Activated B cell treated with CpG ODN at 0.5 μM for 24 hours (primary cell): Measurements from ENCODE around the gene AVPI1. TPM values are rescaled to one million over a fixed set of nuclear protein-coding genes. Genes with fewer than 3 reads are reported as not detected.
"Not testable (repeated sequence)": the region's sequence is repeated elsewhere in the genome, so short reads cannot be mapped to it uniquely, and the experiment has no call there.

Experiments used
- ATAC-seq: fragments of 200-7000 bp; cut with Tn5 transposase; one replicate; pipeline ENCODE4 v1.10.0; 2021; ENCODE audit warnings: low read depth, mild to moderate bottlenecking, moderate library complexity
- CTCF ChIA-PET: fragments of 350-600 bp; sonication (Branson Sonifier 250); formaldehyde crosslinking; loops from one replicate; lab custom pipeline; 2021; ENCODE audit warnings: antibody characterized with exemption; lab: Charles Lee
- POLR2A ChIA-PET: fragments of 350-600 bp; sonication (Branson Sonifier 250); formaldehyde crosslinking; loops from one replicate; lab custom pipeline; 2021; ENCODE audit warnings: antibody characterized with exemption; lab: Charles Lee
- DNase-seq: peaks from one replicate; pipeline ENCODE4 v3.0.0; 2022
- H3K27ac Mint-ChIP-seq: one replicate; pipeline ENCODE4 v1.8.0; 2020; ENCODE audit warnings: mixed read lengths
- H3K27me3 Mint-ChIP-seq: one replicate; pipeline ENCODE4 v1.8.0; 2021; ENCODE audit warnings: mixed read lengths
- H3K36me3 Mint-ChIP-seq: one replicate; pipeline ENCODE4 v1.8.0; 2021; ENCODE audit warnings: low read depth, mixed read lengths
- H3K4me1 Mint-ChIP-seq: one replicate; pipeline ENCODE4 v1.8.0; 2021; ENCODE audit warnings: mixed read lengths
- H3K4me3 Mint-ChIP-seq: one replicate; pipeline ENCODE4 v1.8.0; 2020; ENCODE audit warnings: mild to moderate bottlenecking, mixed read lengths
- H3K9me3 Mint-ChIP-seq: one replicate; pipeline ENCODE4 v1.8.0; 2020; ENCODE audit warnings: mixed read lengths
- intact Hi-C: fragments of 100-400 bp; cut with micrococcal nuclease; formaldehyde crosslinking; loops from one replicate; pipeline ENCODE4 v1.15.1; 2024
- total RNA-seq: library from RNA; stranded (reverse); gene quantifications from 2 replicates; pipeline ENCODE4 v1.2.3, GENCODE V29; 2022
- TF ChIP-seq, protein P1 (sequence below): fragments of 200-600 bp; IDR thresholded peaks from one replicate; pipeline ENCODE4 v1.8.0; 2022; ENCODE audit warnings: antibody characterized with exemption, mild to moderate bottlenecking

Gene AVPI1
- total RNA-seq, 1 donor from 2014 or later: 0.51 TPM

DNA sequence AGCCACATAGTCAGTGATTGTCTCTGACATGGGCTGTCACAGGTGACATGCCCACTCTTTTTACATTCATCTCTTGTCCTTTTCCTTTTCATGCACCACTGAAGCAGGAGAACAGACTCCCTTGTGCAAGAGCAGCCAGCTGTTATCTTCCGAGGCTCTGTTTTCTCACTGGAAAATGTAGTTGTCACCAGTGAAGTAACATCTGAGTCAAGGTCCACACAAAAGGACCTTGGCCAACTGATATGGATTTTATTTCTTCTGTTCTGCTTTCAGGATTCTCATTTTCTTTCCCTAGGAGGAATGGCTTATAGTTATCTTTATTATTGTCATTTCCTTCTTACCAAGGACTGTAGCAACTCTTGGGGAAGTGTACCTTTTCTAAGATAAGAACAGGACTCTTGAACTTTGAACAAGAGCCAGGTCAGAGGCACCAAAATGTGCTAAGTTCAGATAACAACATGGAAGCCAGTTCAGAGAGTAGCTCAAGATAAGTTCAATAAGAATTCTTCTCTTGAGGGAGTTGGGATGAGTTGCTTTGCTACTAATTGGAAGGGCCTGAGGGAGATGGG, 22.7 kb downstream of the AVPI1 start:
- no peak for DNase-seq
- no peaks in the 10 kb centered on the region for H3K4me1 Mint-ChIP-seq
- no peak overlapping the region for H3K27ac Mint-ChIP-seq
- POLR2A ChIA-PET: no interaction called here
- intact Hi-C loops: no loop called here
- H3K4me3 Mint-ChIP-seq: no peak overlapping the region
- CTCF ChIA-PET: no interaction called here
- ATAC-seq: no peak
- H3K27me3 Mint-ChIP-seq: no peaks in the 10 kb centered on the region
- peaks cover 63% of the 10 kb centered on the region for H3K36me3 Mint-ChIP-seq
- TF ChIP-seq, protein P1, sequence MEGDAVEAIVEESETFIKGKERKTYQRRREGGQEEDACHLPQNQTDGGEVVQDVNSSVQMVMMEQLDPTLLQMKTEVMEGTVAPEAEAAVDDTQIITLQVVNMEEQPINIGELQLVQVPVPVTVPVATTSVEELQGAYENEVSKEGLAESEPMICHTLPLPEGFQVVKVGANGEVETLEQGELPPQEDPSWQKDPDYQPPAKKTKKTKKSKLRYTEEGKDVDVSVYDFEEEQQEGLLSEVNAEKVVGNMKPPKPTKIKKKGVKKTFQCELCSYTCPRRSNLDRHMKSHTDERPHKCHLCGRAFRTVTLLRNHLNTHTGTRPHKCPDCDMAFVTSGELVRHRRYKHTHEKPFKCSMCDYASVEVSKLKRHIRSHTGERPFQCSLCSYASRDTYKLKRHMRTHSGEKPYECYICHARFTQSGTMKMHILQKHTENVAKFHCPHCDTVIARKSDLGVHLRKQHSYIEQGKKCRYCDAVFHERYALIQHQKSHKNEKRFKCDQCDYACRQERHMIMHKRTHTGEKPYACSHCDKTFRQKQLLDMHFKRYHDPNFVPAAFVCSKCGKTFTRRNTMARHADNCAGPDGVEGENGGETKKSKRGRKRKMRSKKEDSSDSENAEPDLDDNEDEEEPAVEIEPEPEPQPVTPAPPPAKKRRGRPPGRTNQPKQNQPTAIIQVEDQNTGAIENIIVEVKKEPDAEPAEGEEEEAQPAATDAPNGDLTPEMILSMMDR: no peak
- H3K9me3 Mint-ChIP-seq: no peaks in the 10 kb centered on the region

DNA sequence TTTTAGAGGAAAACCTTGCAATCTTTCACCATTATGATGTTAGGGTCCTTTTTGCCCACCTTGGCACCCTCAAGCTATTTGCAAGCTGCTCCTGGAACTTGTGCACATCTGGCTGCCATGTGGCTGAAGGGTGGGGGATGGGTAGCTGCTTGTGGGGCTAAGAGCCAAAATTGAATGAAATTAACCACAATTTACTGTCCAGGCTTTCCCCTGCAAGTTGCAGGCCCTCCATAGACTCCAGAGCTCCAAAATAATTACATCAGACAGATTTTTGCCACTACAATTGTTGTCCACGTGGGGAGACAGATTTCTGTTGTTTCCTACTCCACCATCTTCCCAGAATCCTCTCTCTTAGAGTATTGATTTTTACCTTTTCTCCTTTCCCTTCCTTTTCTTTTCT, 27.5 kb downstream of the AVPI1 start:
- Mint-ChIP-seq H3K4me1 (no peaks in the 10 kb centered on the region), H3K4me3 (no peak overlapping the region), H3K27me3 (no peaks in the 10 kb centered on the region), H3K36me3 (peaks cover 69% of the 10 kb centered on the region), H3K9me3 (no peaks in the 10 kb centered on the region), H3K27ac (no peak overlapping the region)
- ChIA-PET POLR2A (interaction anchor here (0.7 kb wide), 1 partner anchor 791 kb away, joined by 6 read pairs; no protein-coding TSS in a partner anchor), CTCF (no interaction called here)
- ATAC-seq: no peak
- intact Hi-C loops: no loop called here
- TF ChIP-seq, protein P1: no peak
- no peak for DNase-seq

DNA sequence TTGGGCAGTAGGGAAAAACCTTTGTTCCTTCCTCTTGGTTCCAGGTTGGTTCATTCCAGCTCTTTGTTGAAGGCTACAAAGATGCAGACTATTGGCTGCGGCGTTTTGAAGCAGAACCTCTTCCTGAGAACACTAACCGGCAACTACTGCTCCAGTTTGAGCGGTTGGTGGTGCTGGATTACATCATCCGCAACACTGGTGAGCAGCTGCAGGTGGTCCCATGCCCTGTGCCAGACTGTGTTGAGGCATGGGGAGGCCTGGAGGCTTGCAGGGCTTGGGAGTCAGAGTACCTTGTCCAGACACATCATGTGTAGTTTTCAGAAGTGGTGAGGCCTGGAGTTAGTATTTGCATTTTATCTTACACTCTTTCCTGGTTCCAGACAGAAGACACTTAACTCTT, 30.3 kb downstream of the AVPI1 start:
- Mint-ChIP-seq H3K36me3 (peaks cover 70% of the 10 kb centered on the region), H3K4me1 (no peaks in the 10 kb centered on the region), H3K27me3 (no peaks in the 10 kb centered on the region), H3K4me3 (no peak overlapping the region), H3K27ac (no peak overlapping the region), H3K9me3 (no peaks in the 10 kb centered on the region)
- TF ChIP-seq, protein P1: no peak
- DNase-seq (no peak), ATAC-seq (no peak)
- ChIA-PET CTCF (interaction anchor here (0.9 kb wide), 1 partner anchor 39 kb away, joined by 3 read pairs; no protein-coding TSS in a partner anchor), POLR2A (no interaction called here)
- intact Hi-C loops: no loop called here

DNA sequence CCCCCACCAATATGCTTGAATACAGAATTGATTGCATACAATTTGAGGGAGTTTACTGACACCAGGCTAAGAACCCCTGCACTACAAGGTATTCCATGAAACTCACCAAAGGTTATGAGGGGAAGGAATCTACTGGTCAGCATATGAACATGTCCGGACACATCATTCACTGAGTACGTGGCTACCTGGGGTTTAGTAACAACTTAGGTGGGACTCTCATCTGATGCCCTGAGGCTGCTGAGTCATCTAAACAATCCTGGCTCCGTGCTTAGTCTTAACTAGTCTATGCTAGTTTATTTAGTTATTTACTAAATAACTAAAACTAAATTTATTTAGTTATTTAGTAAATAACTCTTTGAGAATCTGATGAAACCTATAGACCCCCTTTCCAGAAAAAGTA, 35.3 kb downstream of the AVPI1 start:
- Mint-ChIP-seq H3K36me3 (peaks cover 58% of the 10 kb centered on the region), H3K4me1 (peaks cover 16% of the 10 kb centered on the region), H3K4me3 (no peak overlapping the region), H3K9me3 (no peaks in the 10 kb centered on the region), H3K27ac (no peak overlapping the region), H3K27me3 (no peaks in the 10 kb centered on the region)
- intact Hi-C loops: no loop called here
- ChIA-PET CTCF (no interaction called here), POLR2A (no interaction called here)
- ATAC-seq (no peak), DNase-seq (no peak)
- TF ChIP-seq, protein P1: no peak

DNA sequence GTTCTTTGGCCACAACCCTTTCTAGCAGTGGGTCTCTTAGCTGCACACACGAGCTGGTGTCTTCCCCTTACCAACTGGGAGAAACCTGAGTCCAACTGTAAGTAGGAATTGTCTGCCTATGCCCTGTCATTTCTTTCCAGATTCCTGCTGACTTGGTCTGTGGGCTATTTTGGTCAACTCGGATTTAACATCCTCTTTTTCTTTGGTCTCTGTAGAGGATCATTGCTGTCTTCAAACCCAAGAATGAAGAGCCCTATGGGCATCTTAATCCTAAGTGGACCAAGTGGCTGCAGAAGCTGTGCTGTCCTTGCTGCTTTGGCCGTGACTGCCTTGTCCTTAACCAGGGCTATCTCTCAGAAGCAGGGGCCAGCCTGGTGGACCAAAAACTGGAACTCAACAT, 36.3 kb downstream of the AVPI1 start:
- intact Hi-C loops: no loop called here
- ChIA-PET CTCF (no interaction called here), POLR2A (no interaction called here)
- no peaks in the 10 kb centered on the region for H3K27me3 Mint-ChIP-seq
- H3K4me1 Mint-ChIP-seq: peaks cover 16% of the 10 kb centered on the region
- no peak for DNase-seq
- no peak overlapping the region for H3K27ac Mint-ChIP-seq
- ATAC-seq: no peak
- no peak overlapping the region for H3K4me3 Mint-ChIP-seq
- TF ChIP-seq, protein P1: no peak
- H3K36me3 Mint-ChIP-seq: peaks cover 50% of the 10 kb centered on the region
- no peaks in the 10 kb centered on the region for H3K9me3 Mint-ChIP-seq

DNA sequence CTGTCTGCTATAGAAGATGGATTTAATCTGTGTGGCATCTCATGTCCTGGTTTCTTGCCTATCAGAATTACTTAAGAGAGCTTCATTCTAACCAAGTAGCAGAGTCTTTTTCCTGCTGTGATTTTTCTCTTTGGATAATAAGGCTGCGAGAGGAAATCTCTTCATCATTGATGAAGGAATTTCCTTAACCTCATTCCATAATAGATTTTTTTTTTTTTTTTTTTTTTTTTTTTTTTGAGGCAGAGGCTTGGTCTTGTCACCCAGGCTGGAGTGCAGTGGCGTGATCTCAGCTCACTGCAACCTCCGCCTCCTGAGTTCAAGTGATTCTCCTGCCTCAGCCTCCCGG, 37.7 kb downstream of the AVPI1 start:
- POLR2A ChIA-PET, ATAC-seq, H3K9me3 Mint-ChIP-seq, CTCF ChIA-PET, H3K4me3 Mint-ChIP-seq, DNase-seq, H3K27me3 Mint-ChIP-seq: not testable (repeated sequence)
- Mint-ChIP-seq H3K36me3 (peaks cover 53% of the 10 kb centered on the region), H3K4me1 (peaks cover 16% of the 10 kb centered on the region), H3K27ac (peak overlapping the region; percentile 76)
- intact Hi-C loops: loop anchor here (1.0 to 10.0 kb wide), 2 partner anchors 9 to 485 kb away; partner anchors contain the start of genes PI4K2A and R3HCC1L
